ES-I3 (cell line): ENCODE data around the gene ERI2.

Experiments
- H3K36me3 ChIP-seq: 2 replicates; pipeline ENCODE4 v1.6.1; 2013; ENCODE audit warnings: mild to moderate bottlenecking, low read length, control low read depth, moderate library complexity; ENCODE audit not compliant: insufficient read depth
- H3K4me1 ChIP-seq: 2 replicates; pipeline ENCODE4 v1.6.1; 2013; ENCODE audit warnings: mild to moderate bottlenecking, control low read depth, low read length; ENCODE audit not compliant: insufficient read depth
- H3K9ac ChIP-seq: 2 replicates; pipeline ENCODE4 v1.6.1; 2013; ENCODE audit warnings: low read depth, mild to moderate bottlenecking, low read length, moderate library complexity
- H3K9me3 ChIP-seq: 2 replicates; pipeline ENCODE4 v1.6.1; 2013; ENCODE audit warnings: mild to moderate bottlenecking, low read length, moderate library complexity; ENCODE audit not compliant: control insufficient read depth, insufficient read depth

Gene ERI2

GRCh38 chr16:20806168-20807050 lies at the start of gene ERI2, which contains the start of gene REXO5:
ERI2 (minus strand) TSS chr16:20806472; CDS start chr16:20806430, 42 bp downstream.
REXO5 (plus strand) TSS chr16:20806527; CDS start chr16:20806954, 427 bp downstream.
- no peaks in the 10 kb centered on the region for H3K9me3 ChIP-seq
- H3K9ac ChIP-seq: peak within 1 kb of the TSS; percentile 88
- H3K4me1 ChIP-seq: no peaks in the 10 kb centered on the region; the same call in 1 of the 2 replicates
- H3K36me3 ChIP-seq: no peaks in the 10 kb centered on the region

- Histone ChIP-seq H3K9ac (no peak overlapping the region), H3K36me3 (no peaks in the 10 kb centered on the region), H3K4me1 (peaks cover 8% of the 10 kb centered on the region)
Observed at GRCh38 chr16:20854963-20855362, 48.7 kb upstream of the ERI2 start.

GRCh38 chr16:20853981-20854620 lies 47.8 kb upstream of the ERI2 start:
- Histone ChIP-seq H3K36me3 (no peaks in the 10 kb centered on the region), H3K9ac (no peak overlapping the region), H3K4me1 (no peaks in the 10 kb centered on the region), H3K9me3 (no peaks in the 10 kb centered on the region)

More at GRCh38 chr16:20854963-20855362, 48.7 kb upstream of the ERI2 start:
- H3K9me3 ChIP-seq: no peaks in the 10 kb centered on the region

GRCh38 chr16:20853143-20853542 lies 46.9 kb upstream of the ERI2 start:
- H3K4me1 ChIP-seq: no peaks in the 10 kb centered on the region

GRCh38 chr16:20851601-20852000 lies 45.3 kb upstream of the ERI2 start:
- H3K36me3 ChIP-seq: no peaks in the 10 kb centered on the region
- H3K9ac ChIP-seq: no peak overlapping the region
- no peaks in the 10 kb centered on the region for H3K9me3 ChIP-seq
- no peaks in the 10 kb centered on the region for H3K4me1 ChIP-seq

More at GRCh38 chr16:20853143-20853542, 46.9 kb upstream of the ERI2 start:
- no peak overlapping the region for H3K9ac ChIP-seq
- H3K36me3 ChIP-seq: no peaks in the 10 kb centered on the region
- no peaks in the 10 kb centered on the region for H3K9me3 ChIP-seq

- no peaks in the 10 kb centered on the region for H3K9me3 ChIP-seq
- H3K36me3 ChIP-seq: no peaks in the 10 kb centered on the region
- H3K9ac ChIP-seq: no peak overlapping the region
- H3K4me1 ChIP-seq: no peaks in the 10 kb centered on the region
Observed at GRCh38 chr16:20850981-20851380, 44.7 kb upstream of the ERI2 start.

- no peaks in the 10 kb centered on the region for H3K4me1 ChIP-seq
- H3K9me3 ChIP-seq: no peaks in the 10 kb centered on the region
- H3K36me3 ChIP-seq: no peaks in the 10 kb centered on the region
- H3K9ac ChIP-seq: no peak overlapping the region
Observed at GRCh38 chr16:20849589-20850390, 43.5 kb upstream of the ERI2 start.

- Histone ChIP-seq H3K4me1 (no peaks in the 10 kb centered on the region), H3K36me3 (no peaks in the 10 kb centered on the region; the same call in 1 of the 2 replicates), H3K9me3 (no peaks in the 10 kb centered on the region), H3K9ac (no peak overlapping the region)
Observed at GRCh38 chr16:20847550-20847949, 41.3 kb upstream of the ERI2 start.

- H3K9me3 ChIP-seq: no peaks in the 10 kb centered on the region
- H3K36me3 ChIP-seq: no peaks in the 10 kb centered on the region; the same call in 1 of the 2 replicates
- no peak overlapping the region for H3K9ac ChIP-seq
- no peaks in the 10 kb centered on the region for H3K4me1 ChIP-seq
Observed at GRCh38 chr16:20846551-20846950, 40.3 kb upstream of the ERI2 start.

GRCh38 chr16:20846030-20846429 lies 39.8 kb upstream of the ERI2 start:
- no peaks in the 10 kb centered on the region for H3K4me1 ChIP-seq
- H3K36me3 ChIP-seq: no peaks in the 10 kb centered on the region; the same call in 1 of the 2 replicates
- no peaks in the 10 kb centered on the region for H3K9me3 ChIP-seq

GRCh38 chr16:20844588-20844987 lies 38.3 kb upstream of the ERI2 start:
- Histone ChIP-seq H3K4me1 (no peaks in the 10 kb centered on the region), H3K9ac (no peak overlapping the region), H3K36me3 (no peaks in the 10 kb centered on the region; the same call in 1 of the 2 replicates), H3K9me3 (no peaks in the 10 kb centered on the region)

More at GRCh38 chr16:20846030-20846429, 39.8 kb upstream of the ERI2 start:
- no peak overlapping the region for H3K9ac ChIP-seq

GRCh38 chr16:20844054-20844453 lies 37.8 kb upstream of the ERI2 start:
- no peak overlapping the region for H3K9ac ChIP-seq
- H3K36me3 ChIP-seq: no peaks in the 10 kb centered on the region; the same call in 1 of the 2 replicates
- H3K9me3 ChIP-seq: no peaks in the 10 kb centered on the region
- no peaks in the 10 kb centered on the region for H3K4me1 ChIP-seq

GRCh38 chr16:20839504-20839903 lies 33.2 kb upstream of the ERI2 start:
- no peaks in the 10 kb centered on the region; the same call in 1 of the 2 replicates for H3K36me3 ChIP-seq
- H3K9ac ChIP-seq: no peak overlapping the region
- H3K9me3 ChIP-seq: peaks cover 3% of the 10 kb centered on the region; the same call in 1 of the 2 replicates
- H3K4me1 ChIP-seq: no peaks in the 10 kb centered on the region

GRCh38 chr16:20838240-20838639 lies 32.0 kb upstream of the ERI2 start:
- H3K9me3 ChIP-seq: peaks cover 3% of the 10 kb centered on the region; the same call in 1 of the 2 replicates
- no peaks in the 10 kb centered on the region for H3K36me3 ChIP-seq
- H3K4me1 ChIP-seq: no peaks in the 10 kb centered on the region
- no peak overlapping the region for H3K9ac ChIP-seq
